WTC11 (cell line): Measurements from ENCODE around the gene STK33. TPM values are rescaled to one million over a fixed set of nuclear protein-coding genes. Genes with fewer than 3 reads are reported as not detected.

Experiments
- ATAC-seq: fragments of 200-7000 bp; cut with Tn5 transposase; 2 replicates; pipeline ENCODE4 v1.10.0; 2021; ENCODE audit warnings: mild to moderate bottlenecking, moderate library complexity
- CTCF ChIA-PET: fragments of 300-600 bp; sonication (Branson Sonifier 250); formaldehyde crosslinking; loops from one replicate; lab custom pipeline; 2021; ENCODE audit warnings: antibody characterized with exemption; lab: Charles Lee
- POLR2A ChIA-PET: fragments of 350-600 bp; sonication (Branson Sonifier 250); formaldehyde crosslinking; loops from one replicate; lab custom pipeline; 2021; ENCODE audit warnings: antibody characterized with exemption; lab: Charles Lee
- DNase-seq: peaks from one replicate; pipeline ENCODE4 v3.0.0; 2021; ENCODE audit warnings: low spot score
- H3K27ac Mint-ChIP-seq: 2 replicates; pipeline ENCODE4 v1.8.0; 2021; ENCODE audit warnings: mixed read lengths
- H3K27me3 Mint-ChIP-seq: 2 replicates; pipeline ENCODE4 v1.8.0; 2021; ENCODE audit warnings: low read depth, mild to moderate bottlenecking, moderate library complexity, mixed read lengths
- H3K36me3 Mint-ChIP-seq: 2 replicates; pipeline ENCODE4 v1.8.0; 2021; ENCODE audit warnings: mixed read lengths
- H3K4me1 Mint-ChIP-seq: 2 replicates; pipeline ENCODE4 v1.8.0; 2022; ENCODE audit warnings: mixed read lengths
- H3K4me3 Mint-ChIP-seq: 2 replicates; pipeline ENCODE4 v1.8.0; 2021; ENCODE audit warnings: mild to moderate bottlenecking, moderate library complexity, mixed read lengths
- H3K9me3 Mint-ChIP-seq: 2 replicates; pipeline ENCODE4 v1.8.0; 2021; ENCODE audit warnings: mixed read lengths
- ARID4B ChIP-seq: sonication (generic); formaldehyde crosslinking; IDR thresholded peaks from 2 replicates; pipeline ENCODE4 v1.8.0; 2023; ENCODE audit warnings: missing genetic modification reagents, mild to moderate bottlenecking, borderline replicate concordance
- ATF2 ChIP-seq: sonication (generic); formaldehyde crosslinking; IDR thresholded peaks from 2 replicates; pipeline ENCODE4 v1.8.1; 2022; ENCODE audit warnings: low read depth, missing genetic modification reagents, borderline replicate concordance
- CREM ChIP-seq: sonication (generic); formaldehyde crosslinking; IDR thresholded peaks from 2 replicates; pipeline ENCODE4 v1.8.1; 2022; ENCODE audit warnings: mild to moderate bottlenecking, missing genetic modification reagents, moderate library complexity
- E2F4 ChIP-seq: sonication (generic); formaldehyde crosslinking; IDR thresholded peaks from 2 replicates; pipeline ENCODE4 v1.8.1; 2022; ENCODE audit warnings: low read depth, mild to moderate bottlenecking, moderate library complexity, missing genetic modification reagents, borderline replicate concordance
- HMGA2 ChIP-seq: fragments of 250-450 bp; sonication (Bioruptor Pico); IDR thresholded peaks from 2 replicates; pipeline ENCODE4 v1.4.0; 2021; ENCODE audit warnings: mild to moderate bottlenecking, moderate library complexity
- MAX ChIP-seq: sonication (generic); formaldehyde crosslinking; IDR thresholded peaks from 2 replicates; pipeline ENCODE4 v1.8.0; 2022; ENCODE audit warnings: mild to moderate bottlenecking, missing genetic modification reagents
- MXD4 ChIP-seq: fragments of 250-450 bp; sonication (Bioruptor Pico); IDR thresholded peaks from 2 replicates; pipeline ENCODE4 v1.8.0; 2021; ENCODE audit warnings: mild to moderate bottlenecking, moderate library complexity, borderline replicate concordance
- NFE2L1 ChIP-seq: sonication (generic); formaldehyde crosslinking; IDR thresholded peaks from 2 replicates; pipeline ENCODE4 v1.8.1; 2023; ENCODE audit warnings: missing genetic modification reagents
- NR1H2 ChIP-seq: sonication (generic); formaldehyde crosslinking; IDR thresholded peaks from 2 replicates; pipeline ENCODE4 v1.9.0; 2021; ENCODE audit warnings: mild to moderate bottlenecking, moderate library complexity, missing genetic modification reagents
- RELA ChIP-seq: sonication (generic); formaldehyde crosslinking; IDR thresholded peaks from 2 replicates; pipeline ENCODE4 v1.8.1; 2022; ENCODE audit warnings: missing genetic modification reagents, mild to moderate bottlenecking, borderline replicate concordance
- TP53 ChIP-seq: sonication (generic); formaldehyde crosslinking; IDR thresholded peaks from 2 replicates; pipeline ENCODE4 v1.8.1; 2023; ENCODE audit warnings: mild to moderate bottlenecking, missing genetic modification reagents
- USF2 ChIP-seq: sonication (generic); formaldehyde crosslinking; IDR thresholded peaks from 2 replicates; pipeline ENCODE4 v1.8.1; 2023; ENCODE audit warnings: mild to moderate bottlenecking, missing genetic modification reagents, moderate library complexity
- ZNF263 ChIP-seq: sonication (generic); formaldehyde crosslinking; IDR thresholded peaks from 2 replicates; pipeline ENCODE4 v1.8.1; 2022; ENCODE audit warnings: low read depth, mild to moderate bottlenecking, moderate library complexity, missing genetic modification reagents
- total RNA-seq: library from RNA; stranded (reverse); gene quantifications from 3 replicates; pipeline ENCODE4 v1.2.3, GENCODE V29; 2021

Gene STK33
- total RNA-seq, 1 experiment from 2014 or later, result 13.3 TPM

- CTCF ChIA-PET, result interaction anchor here (0.7 to 1.5 kb wide), 6 partner anchors 17 to 394 kb away, joined by 3 to 5 read pairs (median 4); partner anchors contain the start of gene LMO1
- H3K27ac Mint-ChIP-seq, result no peak overlapping the region
- H3K4me3 Mint-ChIP-seq, result no peak overlapping the region
- no peak for DNase-seq
- H3K36me3 Mint-ChIP-seq, result peaks cover 9% of the 10 kb centered on the region
- H3K9me3 Mint-ChIP-seq, result peaks cover 32% of the 10 kb centered on the region
- TF ChIP-seq TP53 (CRISPR knock-in tag), result no peak
- TF ChIP-seq RELA (CRISPR knock-in tag), result no peak
- no peak for TF ChIP-seq CREM (CRISPR knock-in tag)
- TF ChIP-seq, all 79 proteins: peak for 0
- POLR2A ChIA-PET, result interaction anchor here (0.7 kb wide), 1 partner anchor 10 kb away, joined by 3 read pairs; no protein-coding TSS in a partner anchor
- Mint-ChIP-seq H3K27me3 (no peaks in the 10 kb centered on the region), H3K4me1 (peaks cover 8% of the 10 kb centered on the region)
- ATAC-seq, result no peak
These were observed 9.9 kb downstream of the STK33 start for GRCh38 chr11:8584082-8584481.

- POLR2A ChIA-PET, result interaction anchor here (0.6 kb wide), 1 partner anchor 172 kb away, joined by 3 read pairs; no protein-coding TSS in a partner anchor
- no peak overlapping the region for H3K27ac Mint-ChIP-seq
These were observed 12.7 kb downstream of the STK33 start for GRCh38 chr11:8581300-8581699.

More at GRCh38 chr11:8581300-8581699, 12.7 kb downstream of the STK33 start:
- CTCF ChIA-PET, result interaction anchor here (1.2 kb wide), 1 partner anchor 318 kb away, joined by 3 read pairs; the partner anchor contains the start of gene LMO1
- TF ChIP-seq ZNF263 (CRISPR knock-in tag) (no peak), USF2 (CRISPR knock-in tag) (no peak), HMGA2 (CRISPR knock-in tag) (no peak), NFE2L1 (CRISPR knock-in tag) (no peak), MAX (CRISPR knock-in tag) (no peak), ATF2 (CRISPR knock-in tag) (no peak), ARID4B (CRISPR knock-in tag) (no peak), E2F4 (CRISPR knock-in tag) (no peak), MXD4 (CRISPR knock-in tag) (no peak), NR1H2 (CRISPR knock-in tag) (no peak)
- peaks cover 12% of the 10 kb centered on the region for H3K36me3 Mint-ChIP-seq
- H3K4me1 Mint-ChIP-seq, result peaks cover 6% of the 10 kb centered on the region
- no peak for ATAC-seq
- no peak overlapping the region for H3K4me3 Mint-ChIP-seq
- no peaks in the 10 kb centered on the region for H3K27me3 Mint-ChIP-seq
- no peak for DNase-seq
- H3K9me3 Mint-ChIP-seq, result peaks cover 24% of the 10 kb centered on the region
